Fibroblast of villous mesenchyme (primary cell): Measurements from ENCODE around the gene CHI3L1. TPM values are rescaled to one million over a fixed set of nuclear protein-coding genes. Genes with fewer than 3 reads are reported as not detected.

Experiments
- DNase-seq: peaks from one replicate; pipeline ENCODE4 v3.0.0-alpha.2; 2010; ENCODE audit warnings: low read depth
- H3K4me3 ChIP-seq: 2 replicates; pipeline ENCODE4 v1.5.1; 2011; ENCODE audit warnings: low read depth, mild to moderate bottlenecking, low read length
- total RNA-seq: library from RNA; depleted of rRNA; stranded (reverse); fragments of >200 nt; gene quantifications from 2 replicates; pipeline ENCODE4 v1.2.3, GENCODE V29; 2012
- TF ChIP-seq, protein P1 (sequence below): IDR thresholded peaks from 2 replicates; pipeline ENCODE4 v1.5.1; 2012; ENCODE audit warnings: low read depth, mild to moderate bottlenecking, low read length; ENCODE audit not compliant: insufficient read depth

The CHI3L1 gene
- total RNA-seq, 1 donor, result 136 TPM

DNA sequence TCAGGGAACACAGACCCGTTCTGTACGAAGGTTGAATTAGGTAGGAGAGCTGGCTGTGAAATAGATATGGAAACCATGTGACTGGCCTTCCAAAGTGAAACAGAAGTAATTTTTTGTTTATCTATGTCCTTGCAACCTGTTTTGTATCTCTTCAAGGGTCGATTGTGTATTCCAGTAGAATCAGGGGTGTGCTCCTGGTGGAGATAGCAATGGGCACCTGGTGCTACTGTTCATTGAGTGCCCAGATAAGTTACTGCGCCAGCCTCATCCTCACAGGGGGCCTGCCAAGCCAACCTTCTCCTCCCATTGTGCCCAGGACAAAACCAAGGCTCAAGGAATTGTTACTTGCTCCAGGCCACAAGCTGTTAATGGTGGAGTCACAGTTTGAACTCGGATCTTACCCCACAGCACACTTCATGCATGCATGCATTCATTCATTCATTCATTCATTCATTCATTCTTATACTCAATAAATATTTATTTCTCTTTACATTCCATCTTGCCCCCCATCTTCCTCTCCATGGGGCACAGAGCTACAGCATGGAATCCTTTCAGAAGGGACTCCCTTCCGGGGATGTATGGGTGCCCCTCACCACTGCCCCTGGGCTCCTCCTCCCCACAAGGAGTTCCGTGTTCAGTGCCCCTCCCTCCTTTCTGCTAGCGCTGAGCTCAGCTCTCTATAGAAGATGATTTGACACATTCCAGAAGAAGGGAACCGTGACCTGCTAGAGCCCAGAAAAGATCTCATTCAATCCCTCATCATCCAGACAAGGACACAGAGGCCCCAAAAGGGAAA, 34.9 kb downstream of the CHI3L1 start:
- DNase-seq, result no peak
- TF ChIP-seq, protein P1, sequence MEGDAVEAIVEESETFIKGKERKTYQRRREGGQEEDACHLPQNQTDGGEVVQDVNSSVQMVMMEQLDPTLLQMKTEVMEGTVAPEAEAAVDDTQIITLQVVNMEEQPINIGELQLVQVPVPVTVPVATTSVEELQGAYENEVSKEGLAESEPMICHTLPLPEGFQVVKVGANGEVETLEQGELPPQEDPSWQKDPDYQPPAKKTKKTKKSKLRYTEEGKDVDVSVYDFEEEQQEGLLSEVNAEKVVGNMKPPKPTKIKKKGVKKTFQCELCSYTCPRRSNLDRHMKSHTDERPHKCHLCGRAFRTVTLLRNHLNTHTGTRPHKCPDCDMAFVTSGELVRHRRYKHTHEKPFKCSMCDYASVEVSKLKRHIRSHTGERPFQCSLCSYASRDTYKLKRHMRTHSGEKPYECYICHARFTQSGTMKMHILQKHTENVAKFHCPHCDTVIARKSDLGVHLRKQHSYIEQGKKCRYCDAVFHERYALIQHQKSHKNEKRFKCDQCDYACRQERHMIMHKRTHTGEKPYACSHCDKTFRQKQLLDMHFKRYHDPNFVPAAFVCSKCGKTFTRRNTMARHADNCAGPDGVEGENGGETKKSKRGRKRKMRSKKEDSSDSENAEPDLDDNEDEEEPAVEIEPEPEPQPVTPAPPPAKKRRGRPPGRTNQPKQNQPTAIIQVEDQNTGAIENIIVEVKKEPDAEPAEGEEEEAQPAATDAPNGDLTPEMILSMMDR, result no peak

DNA sequence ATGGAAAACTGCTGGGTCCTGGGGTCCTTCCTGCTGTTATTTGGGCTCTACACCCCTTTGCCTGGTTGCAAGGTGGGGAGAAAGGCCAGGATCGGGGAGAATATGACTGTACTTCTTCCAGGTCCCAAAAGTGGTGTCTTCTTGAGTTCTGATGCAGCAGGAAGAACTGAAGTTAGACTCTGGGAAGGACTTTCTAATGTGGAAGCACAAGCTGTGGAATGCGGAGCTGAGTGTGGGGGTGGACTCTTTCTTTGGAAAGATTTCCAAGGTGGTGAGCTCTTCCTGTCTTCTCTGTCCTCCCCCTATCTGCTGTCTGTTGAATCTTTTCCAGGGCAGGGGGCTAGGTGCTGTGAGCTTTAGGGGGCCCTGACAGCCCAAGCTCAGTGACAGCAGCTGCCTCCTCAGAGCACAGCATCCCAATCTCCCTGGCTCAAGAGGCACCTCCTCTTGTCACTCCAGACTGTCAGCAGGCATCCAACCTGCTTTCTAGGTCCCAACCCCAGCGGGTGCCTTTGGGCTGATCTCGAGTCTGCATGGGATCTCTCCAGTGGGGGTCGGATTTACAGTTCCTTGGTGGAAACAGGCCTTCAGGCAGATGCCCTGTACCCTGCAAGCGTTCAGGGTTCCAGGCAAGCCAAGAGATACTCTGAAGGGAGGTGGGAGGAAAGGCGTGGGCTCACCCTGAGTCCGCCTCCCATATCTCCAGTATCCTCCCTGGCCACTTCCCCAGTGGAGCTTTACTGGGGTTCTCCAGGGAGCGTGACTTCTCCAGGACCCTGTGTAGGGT, 35.8 kb downstream of the CHI3L1 start:
- TF ChIP-seq, protein P1, result no peak
- no peak for DNase-seq
- no peak overlapping the region for H3K4me3 ChIP-seq

More for the DNA sequence above, 34.9 kb downstream of the CHI3L1 start:
- no peak overlapping the region for H3K4me3 ChIP-seq

DNA sequence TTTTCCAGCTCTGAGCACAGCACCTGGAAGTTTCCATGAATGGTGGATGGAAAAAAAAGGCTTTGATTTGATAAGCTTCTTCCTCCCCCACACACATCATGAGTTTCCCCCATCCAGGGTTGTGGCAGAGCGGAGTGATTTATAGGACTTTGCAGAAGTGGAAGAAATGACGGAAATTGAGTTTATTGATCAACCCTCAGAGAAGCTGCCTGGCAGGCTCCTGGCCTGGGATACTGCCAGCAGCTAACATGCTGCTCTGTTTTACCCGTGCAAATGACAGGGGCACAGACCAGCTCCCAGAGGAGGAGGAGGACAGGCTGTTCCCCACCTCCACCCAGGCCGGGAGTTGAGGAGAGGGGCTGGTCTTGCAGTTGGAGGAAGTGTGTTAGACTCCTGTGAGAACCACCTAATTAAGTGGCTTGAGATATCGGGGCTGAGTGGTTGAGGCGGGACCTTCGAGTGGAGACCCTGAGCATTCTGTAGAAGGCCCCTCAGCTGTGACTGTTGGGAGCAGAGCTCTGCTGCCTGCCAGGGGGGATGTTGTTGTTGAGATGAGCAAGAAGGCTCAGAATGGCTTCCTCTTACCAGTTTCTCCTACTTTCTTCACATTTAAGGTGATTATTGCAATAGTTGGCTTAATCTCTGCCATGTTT, 37.2 kb downstream of the CHI3L1 start:
- DNase-seq, result no peak
- no peak overlapping the region for H3K4me3 ChIP-seq
- TF ChIP-seq, protein P1, result no peak

DNA sequence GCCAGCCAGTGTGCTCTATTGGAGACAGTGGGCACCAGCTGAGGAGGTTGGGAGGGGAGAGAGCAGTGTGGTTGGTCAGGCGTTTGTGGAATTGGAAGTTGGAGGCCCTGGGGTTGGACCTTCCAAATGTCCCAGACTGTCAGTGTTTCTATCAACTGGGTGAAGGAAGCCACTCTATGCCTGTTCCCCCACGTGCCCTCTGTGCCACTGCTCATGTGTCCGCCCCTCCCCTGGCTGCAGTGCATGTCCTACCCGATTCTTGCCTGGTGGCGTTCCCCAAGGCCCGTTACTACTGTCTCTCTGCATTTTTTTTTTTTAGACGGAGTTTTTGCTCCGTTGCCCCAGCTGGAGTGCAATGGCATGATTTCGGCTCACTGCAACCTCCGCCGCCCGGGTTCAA, 37.9 kb downstream of the CHI3L1 start:
- DNase-seq, result no peak
- TF ChIP-seq, protein P1, result no peak
- no peak overlapping the region for H3K4me3 ChIP-seq

DNA sequence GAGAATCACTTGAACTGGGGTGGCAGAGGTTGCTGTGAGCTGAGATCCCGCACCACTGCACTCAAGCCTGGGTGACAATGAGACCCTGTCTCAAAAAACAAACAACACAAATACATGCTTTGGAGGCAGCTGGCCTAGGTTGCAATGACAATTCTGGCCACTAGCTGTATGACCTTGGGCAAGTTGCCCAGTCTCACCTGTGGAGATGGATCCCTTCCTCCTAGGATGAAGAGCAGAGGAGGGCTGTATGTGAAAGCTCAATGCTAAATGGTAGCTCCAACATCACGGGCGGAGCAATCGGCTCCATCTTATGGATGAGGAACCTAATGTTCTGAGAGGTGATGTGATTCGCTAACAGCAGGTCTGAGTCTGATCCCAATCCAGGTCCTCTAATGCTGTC, 38.4 kb downstream of the CHI3L1 start:
- no peak for DNase-seq
- no peak overlapping the region for H3K4me3 ChIP-seq
- TF ChIP-seq, protein P1, result peak; percentile 31

DNA sequence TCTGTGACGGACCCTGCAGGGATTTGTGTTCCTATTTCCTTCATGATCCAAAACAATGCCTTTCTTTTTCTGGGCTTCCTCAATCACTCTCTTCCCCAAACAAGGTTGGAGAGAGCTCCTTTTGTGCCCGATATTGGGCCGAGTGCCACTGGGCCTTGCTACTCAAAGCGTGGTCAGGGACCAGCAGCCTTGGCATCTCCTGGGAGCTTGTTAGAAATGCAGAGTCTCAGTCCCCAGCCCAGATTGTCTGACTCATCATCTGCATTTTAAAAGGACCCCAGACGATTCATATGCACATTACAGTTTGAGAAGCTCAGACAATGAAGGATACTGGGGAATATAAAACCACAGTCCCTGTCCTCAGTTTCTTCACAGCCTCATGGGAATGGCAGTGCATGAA, 39.1 kb downstream of the CHI3L1 start:
- TF ChIP-seq, protein P1, result no peak
- DNase-seq, result no peak
- H3K4me3 ChIP-seq, result no peak overlapping the region
